A549 (cell line): Measurements from ENCODE around the gene NTSR1. TPM values are rescaled to one million over a fixed set of nuclear protein-coding genes. Genes with fewer than 3 reads are reported as not detected.

ENCODE experiments used
- ATAC-seq, 2 experiments: fragments of 200-7000 bp in 1 of 2; fragments of >200 bp in 1 of 2; cut with Nextera tagmentation in 1 of 2; cut with Tn5 transposase in 1 of 2; 3 replicates each; pipeline versions ENCODE4 v1.8.0 to v1.9.1; 2018 to 2020; ENCODE audit warnings: mild to moderate bottlenecking in 1 of 2, moderate library complexity in 1 of 2
- CTCF ChIA-PET: fragments of 300-600 bp; sonication (Branson Sonifier 250); formaldehyde crosslinking; extraction: SDS; loops from one replicate; lab custom pipeline; 2021; ENCODE audit warnings: antibody characterized with exemption, inconsistent platforms; lab: Yijun Ruan, JAX
- POLR2A ChIA-PET: fragments of 350-600 bp; formaldehyde crosslinking; extraction: SDS; loops from one replicate; lab custom pipeline; 2021; ENCODE audit warnings: antibody characterized with exemption, inconsistent platforms; lab: Yijun Ruan, JAX
- DNase-seq, 2 experiments: peaks; one replicate each; pipeline versions ENCODE4 v3.0.0 to v3.0.0-alpha.2; 2011 to 2016; ENCODE audit warnings: low read depth in 1 of 2, low spot score in 1 of 2
- FAIRE-seq: peaks from 2 replicates; lab custom pipeline; 2011; peaks lifted over from hg19 to GRCh38; lab: Jason Lieb, UNC
- H3K27ac ChIP-seq, 2 experiments: fragments of >200 bp; sonication (Bioruptor Twin); formaldehyde crosslinking; 3 replicates each; pipeline ENCODE4 v1.5.1; 2016 to 2017
- H3K4me1 ChIP-seq: fragments of >200 bp; sonication (Bioruptor Twin); formaldehyde crosslinking; 3 replicates; pipeline ENCODE4 v1.6.1; 2016
- H3K4me2 ChIP-seq: fragments of >200 bp; sonication (Bioruptor Twin); formaldehyde crosslinking; 3 replicates; pipeline ENCODE4 v1.6.1; 2016
- H3K4me3 ChIP-seq: fragments of >200 bp; sonication (Bioruptor Twin); formaldehyde crosslinking; 3 replicates; pipeline ENCODE4 v1.5.1; 2016
- H3K9me3 ChIP-seq: fragments of >200 bp; sonication (Bioruptor Twin); formaldehyde crosslinking; 3 replicates; pipeline ENCODE4 v1.6.1; 2016
- CBX2 ChIP-seq: fragments of 200-600 bp; sonication (generic); IDR thresholded peaks from 2 replicates; pipeline ENCODE4 v1.6.1; 2016; ENCODE audit warnings: low read depth, mild to moderate bottlenecking, borderline replicate concordance
- CBX8 ChIP-seq: fragments of 200-600 bp; sonication (generic); IDR thresholded peaks from 2 replicates; pipeline ENCODE4 v1.6.1; 2016
- CHD2 ChIP-seq: fragments of 150-350 bp; IDR thresholded peaks from 2 replicates; pipeline ENCODE4 v1.6.1; 2014; ENCODE audit warnings: low read length; ENCODE audit not compliant: partially characterized antibody
- EHMT2 ChIP-seq: fragments of 200-600 bp; sonication (generic); IDR thresholded peaks from 2 replicates; pipeline ENCODE4 v1.6.1; 2016; ENCODE audit warnings: antibody characterized with exemption, low read depth, mild to moderate bottlenecking, moderate library complexity
- EP300 ChIP-seq, 2 experiments: fragments of >200 bp; sonication (Bioruptor Twin); formaldehyde crosslinking; IDR thresholded peaks; 2 replicates in 1 of 2; 3 replicates in 1 of 2; pipeline ENCODE4 v1.6.1; 2016 to 2017
- FOSB ChIP-seq: fragments of 250-450 bp; sonication (Bioruptor Pico); IDR thresholded peaks from 2 replicates; pipeline ENCODE4 v1.5.0; 2020; ENCODE audit warnings: mild to moderate bottlenecking, moderate library complexity
- GATA3 ChIP-seq: IDR thresholded peaks from 2 replicates; pipeline ENCODE4 v1.6.1; 2012; ENCODE audit warnings: borderline replicate concordance
- HOXB5 ChIP-seq: fragments of 250-450 bp; sonication (Bioruptor Pico); IDR thresholded peaks from 2 replicates; pipeline ENCODE4 v1.5.0; 2020; ENCODE audit warnings: mild to moderate bottlenecking, moderate library complexity
- JUNB ChIP-seq: fragments of >200 bp; sonication (Bioruptor Twin); formaldehyde crosslinking; IDR thresholded peaks from 2 replicates; pipeline ENCODE4 v1.6.1; 2016
- MAFK ChIP-seq: fragments of 450-650 bp; IDR thresholded peaks from 2 replicates; pipeline ENCODE4 v1.6.1; 2014; ENCODE audit not compliant: partially characterized antibody
- NFE2L2 ChIP-seq: fragments of 150-350 bp; conservative IDR thresholded peaks from 2 replicates; pipeline ENCODE4 v1.6.1; 2014; ENCODE audit warnings: low read length
- NPAS2 ChIP-seq: fragments of 250-450 bp; sonication (Bioruptor Pico); IDR thresholded peaks from 2 replicates; pipeline ENCODE4 v1.8.0; 2022; ENCODE audit warnings: mild to moderate bottlenecking, moderate library complexity, borderline replicate concordance
- PHF8 ChIP-seq: fragments of 200-600 bp; sonication (generic); IDR thresholded peaks from 2 replicates; pipeline ENCODE4 v1.6.1; 2016; ENCODE audit warnings: low read depth, mild to moderate bottlenecking, antibody characterized with exemption, moderate library complexity, borderline replicate concordance
- RAD21 ChIP-seq, 2 experiments: fragments of >200 bp in 1 of 2; sonication (Bioruptor Twin) in 1 of 2; formaldehyde crosslinking in 1 of 2; IDR thresholded peaks in 1 of 2; conservative IDR thresholded peaks in 1 of 2; 2 replicates in 1 of 2; 3 replicates in 1 of 2; pipeline ENCODE4 v1.6.1; 2012 to 2018; ENCODE audit warnings: inconsistent platforms in 1 of 2
- RFX5 ChIP-seq: fragments of 450-650 bp; IDR thresholded peaks from 2 replicates; pipeline ENCODE4 v1.7.1; 2014; ENCODE audit warnings: antibody characterized with exemption, mild to moderate bottlenecking, moderate library complexity
- SMC3 ChIP-seq: fragments of >200 bp; sonication (Bioruptor Twin); formaldehyde crosslinking; IDR thresholded peaks from 3 replicates; pipeline ENCODE4 v1.6.1; 2018; ENCODE audit warnings: inconsistent platforms
- SREBF2 ChIP-seq: fragments of 450-650 bp; IDR thresholded peaks from 2 replicates; pipeline ENCODE4 v1.6.1; 2014; ENCODE audit warnings: mild to moderate bottlenecking, moderate library complexity
- TFCP2L1 ChIP-seq: fragments of 250-450 bp; sonication (Bioruptor Pico); IDR thresholded peaks from 2 replicates; pipeline ENCODE4 v1.5.0; 2021; ENCODE audit warnings: mild to moderate bottlenecking
- TP53 ChIP-seq: fragments of 250-450 bp; sonication (Bioruptor Pico); IDR thresholded peaks from 2 replicates; pipeline ENCODE4 v1.5.0; 2021; ENCODE audit warnings: mild to moderate bottlenecking, moderate library complexity
- ZFP36 ChIP-seq: fragments of 450-650 bp; IDR thresholded peaks from 2 replicates; pipeline ENCODE4 v1.6.1; 2014; ENCODE audit warnings: borderline replicate concordance; ENCODE audit not compliant: partially characterized antibody
- ZNF302 ChIP-seq: fragments of 250-450 bp; sonication (Bioruptor Pico); IDR thresholded peaks from 2 replicates; pipeline ENCODE4 v1.9.0; 2021; ENCODE audit warnings: inconsistent platforms, mild to moderate bottlenecking, moderate library complexity
- WGBS: methylation state at CpG from one replicate; pipeline ENCODE4 v1.1.6; 2017; ENCODE audit errors: missing lambda C conversion rate; 5-methylcytosine and 5-hydroxymethylcytosine counted together
- polyA plus RNA-seq, 4 experiments: library from polyadenylated mRNA; depleted of rRNA in 3 of 4; stranded (reverse); fragments of >200 nt; fragmentation: RNase III in 1 of 4; extraction: RNeasy Plus Mini Kit Qiagen cat#74134 plus additional on column Dnase treatment in 1 of 4; gene quantifications; 2 replicates in 3 of 4; 3 replicates in 1 of 4; pipeline ENCODE4 v1.2.3, GENCODE V29; 2011 to 2017
- TF ChIP-seq, protein P1 (sequence below): fragments of >200 bp; sonication (Bioruptor Twin); formaldehyde crosslinking; IDR thresholded peaks from 3 replicates; pipeline ENCODE4 v1.5.1; 2016
- TF ChIP-seq, protein P2 (sequence below): fragments of 150-350 bp; IDR thresholded peaks from 2 replicates; pipeline ENCODE4 v1.6.1; 2014; ENCODE audit warnings: low read depth, mild to moderate bottlenecking, low read length
- TF ChIP-seq, protein P3 (sequence below): fragments of >200 bp; sonication (Bioruptor Twin); formaldehyde crosslinking; IDR thresholded peaks from 2 replicates; pipeline ENCODE4 v1.6.1; 2016
- TF ChIP-seq, protein P4 (sequence below): fragments of >200 bp; sonication (Bioruptor Twin); formaldehyde crosslinking; IDR thresholded peaks from 3 replicates; pipeline ENCODE4 v1.6.1; 2016
- TF ChIP-seq, protein P5 (sequence below): IDR thresholded peaks from 2 replicates; pipeline ENCODE4 v1.6.1; 2012; ENCODE audit warnings: low read depth, borderline replicate concordance

The NTSR1 gene
- polyA plus RNA-seq, 2 of the 4 experiments (the other 2 are of a cell fraction) = 0.03 TPM; not detected in 1

DNA sequence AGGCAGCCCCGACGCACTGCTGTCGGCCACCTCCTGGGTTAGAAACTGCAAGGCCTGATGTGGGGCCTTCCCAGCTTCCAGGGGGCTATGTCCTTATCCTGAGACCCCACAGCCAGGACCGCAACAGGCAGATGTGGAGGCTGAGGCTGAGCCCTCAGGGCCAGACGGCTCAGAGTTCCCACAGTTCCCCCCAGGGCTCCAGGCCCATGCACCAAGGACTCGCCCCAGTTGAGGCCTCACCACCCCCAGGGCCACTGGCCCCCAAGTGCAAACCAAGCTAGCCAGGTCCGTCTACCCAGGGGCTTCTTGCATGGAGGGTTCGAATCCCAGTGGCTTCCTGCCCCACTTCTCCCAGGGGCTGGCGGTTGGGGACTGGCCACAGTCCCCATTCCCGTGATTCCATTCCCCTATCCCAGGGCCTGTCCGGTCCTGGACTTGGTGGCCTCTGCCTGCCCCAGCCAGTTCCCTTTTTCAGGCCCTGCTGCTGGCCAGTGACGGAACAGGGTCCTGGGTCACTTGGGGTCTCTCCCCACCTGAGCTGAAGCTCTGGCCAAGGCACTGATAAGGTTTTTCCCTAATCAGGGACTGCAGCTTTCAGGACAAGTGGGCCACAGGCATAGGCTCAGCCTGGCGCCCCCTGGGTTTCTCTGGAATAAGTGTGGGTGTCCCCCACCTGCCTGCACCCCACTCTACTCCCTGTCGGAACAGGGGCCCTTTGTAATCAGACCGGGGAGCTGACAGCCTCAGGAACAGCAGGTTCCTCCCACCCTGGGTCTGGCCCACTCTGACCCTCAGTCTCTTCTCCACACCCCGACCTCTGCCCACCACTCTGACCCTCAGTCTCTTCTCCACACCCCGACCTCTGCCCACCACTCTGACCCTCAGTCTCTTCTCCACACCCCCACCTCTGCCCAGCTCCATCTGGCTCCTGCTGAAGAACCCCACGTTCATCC is 44.3 kb upstream of the NTSR1 start:
- 0 out of 3 replicates have a peak, but pooled peaks cover 5% of the 10 kb centered on the region for H3K4me1 ChIP-seq
- no peak overlapping the region for H3K4me2 ChIP-seq
- ChIA-PET POLR2A (interaction anchor here (1.4 kb wide), 1 partner anchor 130 kb away, joined by 3 read pairs; no protein-coding TSS in a partner anchor), CTCF (interaction anchor here (0.6 to 15.7 kb wide), 8 partner anchors 9 to 144 kb away, joined by 3 to 311 read pairs (median 4); no protein-coding TSS in a partner anchor)
- ATAC-seq (no peak), FAIRE-seq (no peak), DNase-seq (no peak)
- 82% methylated on average over 15 of the region's 18 CpGs for WGBS
- no peak overlapping the region for H3K27ac ChIP-seq
- no peak overlapping the region for H3K4me3 ChIP-seq
- H3K9me3 ChIP-seq = no peaks in the 10 kb centered on the region
- TF ChIP-seq CHD2 (no peak), TFCP2L1 (CRISPR knock-in tag) (no peak), EHMT2 (no peak), PHF8 (no peak), RFX5 (no peak), ZFP36 (no peak), CBX2 (no peak), FOSB (CRISPR knock-in tag) (no peak), NFE2L2 (no peak), SREBF2 (no peak), TP53 (no peak), HOXB5 (no peak), NPAS2 (no peak), SMC3 (no peak)
- TF ChIP-seq, protein P1, sequence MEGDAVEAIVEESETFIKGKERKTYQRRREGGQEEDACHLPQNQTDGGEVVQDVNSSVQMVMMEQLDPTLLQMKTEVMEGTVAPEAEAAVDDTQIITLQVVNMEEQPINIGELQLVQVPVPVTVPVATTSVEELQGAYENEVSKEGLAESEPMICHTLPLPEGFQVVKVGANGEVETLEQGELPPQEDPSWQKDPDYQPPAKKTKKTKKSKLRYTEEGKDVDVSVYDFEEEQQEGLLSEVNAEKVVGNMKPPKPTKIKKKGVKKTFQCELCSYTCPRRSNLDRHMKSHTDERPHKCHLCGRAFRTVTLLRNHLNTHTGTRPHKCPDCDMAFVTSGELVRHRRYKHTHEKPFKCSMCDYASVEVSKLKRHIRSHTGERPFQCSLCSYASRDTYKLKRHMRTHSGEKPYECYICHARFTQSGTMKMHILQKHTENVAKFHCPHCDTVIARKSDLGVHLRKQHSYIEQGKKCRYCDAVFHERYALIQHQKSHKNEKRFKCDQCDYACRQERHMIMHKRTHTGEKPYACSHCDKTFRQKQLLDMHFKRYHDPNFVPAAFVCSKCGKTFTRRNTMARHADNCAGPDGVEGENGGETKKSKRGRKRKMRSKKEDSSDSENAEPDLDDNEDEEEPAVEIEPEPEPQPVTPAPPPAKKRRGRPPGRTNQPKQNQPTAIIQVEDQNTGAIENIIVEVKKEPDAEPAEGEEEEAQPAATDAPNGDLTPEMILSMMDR = no peak
- TF ChIP-seq, protein P2, sequence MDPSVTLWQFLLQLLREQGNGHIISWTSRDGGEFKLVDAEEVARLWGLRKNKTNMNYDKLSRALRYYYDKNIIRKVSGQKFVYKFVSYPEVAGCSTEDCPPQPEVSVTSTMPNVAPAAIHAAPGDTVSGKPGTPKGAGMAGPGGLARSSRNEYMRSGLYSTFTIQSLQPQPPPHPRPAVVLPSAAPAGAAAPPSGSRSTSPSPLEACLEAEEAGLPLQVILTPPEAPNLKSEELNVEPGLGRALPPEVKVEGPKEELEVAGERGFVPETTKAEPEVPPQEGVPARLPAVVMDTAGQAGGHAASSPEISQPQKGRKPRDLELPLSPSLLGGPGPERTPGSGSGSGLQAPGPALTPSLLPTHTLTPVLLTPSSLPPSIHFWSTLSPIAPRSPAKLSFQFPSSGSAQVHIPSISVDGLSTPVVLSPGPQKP = no peak
- TF ChIP-seq, protein P3, sequence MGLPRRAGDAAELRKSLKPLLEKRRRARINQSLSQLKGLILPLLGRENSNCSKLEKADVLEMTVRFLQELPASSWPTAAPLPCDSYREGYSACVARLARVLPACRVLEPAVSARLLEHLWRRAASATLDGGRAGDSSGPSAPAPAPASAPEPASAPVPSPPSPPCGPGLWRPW = no peak
- TF ChIP-seq, protein P4, sequence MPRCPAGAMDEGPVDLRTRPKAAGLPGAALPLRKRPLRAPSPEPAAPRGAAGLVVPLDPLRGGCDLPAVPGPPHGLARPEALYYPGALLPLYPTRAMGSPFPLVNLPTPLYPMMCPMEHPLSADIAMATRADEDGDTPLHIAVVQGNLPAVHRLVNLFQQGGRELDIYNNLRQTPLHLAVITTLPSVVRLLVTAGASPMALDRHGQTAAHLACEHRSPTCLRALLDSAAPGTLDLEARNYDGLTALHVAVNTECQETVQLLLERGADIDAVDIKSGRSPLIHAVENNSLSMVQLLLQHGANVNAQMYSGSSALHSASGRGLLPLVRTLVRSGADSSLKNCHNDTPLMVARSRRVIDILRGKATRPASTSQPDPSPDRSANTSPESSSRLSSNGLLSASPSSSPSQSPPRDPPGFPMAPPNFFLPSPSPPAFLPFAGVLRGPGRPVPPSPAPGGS = no peak

DNA sequence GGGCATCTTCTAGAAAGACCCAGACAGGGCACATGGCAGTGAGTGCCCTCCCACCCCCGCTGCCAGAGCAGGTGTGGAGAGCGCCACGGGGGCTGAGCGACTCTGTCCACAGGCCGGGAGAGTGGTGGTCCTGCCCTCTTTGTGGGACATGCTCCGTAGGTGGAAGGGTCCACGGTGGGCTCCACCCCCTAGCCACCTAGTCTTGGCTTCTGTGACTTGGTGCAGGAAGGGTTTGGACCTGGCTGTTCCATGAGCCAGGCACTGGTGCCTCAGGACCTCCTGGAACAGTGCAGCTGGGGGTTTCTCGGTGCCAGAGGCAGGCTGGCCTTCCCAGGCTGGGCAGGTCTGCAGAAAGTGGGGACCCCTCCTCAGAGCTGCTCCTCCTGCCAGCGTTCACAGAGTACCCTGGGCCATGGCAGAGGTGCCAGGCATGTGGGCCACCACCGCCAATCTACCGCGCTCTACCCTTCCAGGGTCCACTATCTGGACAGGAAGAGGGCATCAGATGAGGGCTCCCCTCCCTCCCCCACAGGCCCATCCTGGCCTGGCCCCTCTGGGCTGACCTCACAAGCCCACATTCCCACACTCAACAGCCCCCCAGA is 43.4 kb upstream of the NTSR1 start:
- no peak overlapping the region for H3K4me2 ChIP-seq
- H3K4me3 ChIP-seq = no peak overlapping the region
- no peaks in the 10 kb centered on the region for H3K9me3 ChIP-seq
- no peak for FAIRE-seq
- ATAC-seq = no peak
- no peak overlapping the region for H3K27ac ChIP-seq
- DNase-seq = no peak
- 0 out of 3 replicates have a peak, but pooled peaks cover 5% of the 10 kb centered on the region for H3K4me1 ChIP-seq
- ChIA-PET POLR2A (no interaction called here), CTCF (interaction anchor here (1.1 to 15.7 kb wide), 9 partner anchors 8 to 143 kb away, joined by 3 to 311 read pairs (median 4); partner anchors contain the start of gene OGFR)
- TF ChIP-seq GATA3 (no peak), MAFK (no peak), CHD2 (no peak), SREBF2 (no peak), JUNB (no peak), EP300 (IDR thresholded peaks at IDR 0.05) (no peak), RAD21 (conservative IDR thresholded peaks at IDR 0.05 in 1 of 2, IDR thresholded peaks at IDR 0.05 in 1 of 2) (no peak), CBX8 (no peak), ZNF302 (CRISPR knock-in tag) (no peak), SMC3 (no peak), HOXB5 (no peak), FOSB (CRISPR knock-in tag) (no peak), ZFP36 (no peak)
- TF ChIP-seq, protein P2 = no peak
- TF ChIP-seq, protein P5, sequence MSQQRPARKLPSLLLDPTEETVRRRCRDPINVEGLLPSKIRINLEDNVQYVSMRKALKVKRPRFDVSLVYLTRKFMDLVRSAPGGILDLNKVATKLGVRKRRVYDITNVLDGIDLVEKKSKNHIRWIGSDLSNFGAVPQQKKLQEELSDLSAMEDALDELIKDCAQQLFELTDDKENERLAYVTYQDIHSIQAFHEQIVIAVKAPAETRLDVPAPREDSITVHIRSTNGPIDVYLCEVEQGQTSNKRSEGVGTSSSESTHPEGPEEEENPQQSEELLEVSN = no peak
- TF ChIP-seq, protein P4 = no peak
- WGBS = 94% methylated on average over 7 of the region's 12 CpGs
